D341Med (cell line): Measurements from ENCODE around the gene TGFBR1.

Source experiments
- DNase-seq: peaks from one replicate; pipeline ENCODE4 v3.0.0; 2012; ENCODE audit warnings: low spot score

TGFBR1 gene

GRCh38 chr9:99104459-99105151 lies at the start of gene TGFBR1:
TSS of gene TGFBR1 (plus strand) at chr9:99105113. CDS start at chr9:99105206, 93 bp downstream.
- DNase-seq: peak; percentile 99

- DNase-seq: no peak
Measured at GRCh38 chr9:99055384-99055783, 49.5 kb upstream of the TGFBR1 start.

- DNase-seq: no peak
Measured at GRCh38 chr9:99056186-99056585, 48.7 kb upstream of the TGFBR1 start.

- DNase-seq: no peak
Measured at GRCh38 chr9:99056886-99057664, 47.8 kb upstream of the TGFBR1 start.

GRCh38 chr9:99057665-99058625 lies 47.0 kb upstream of the TGFBR1 start:
- no peak for DNase-seq

- no peak for DNase-seq
Measured at GRCh38 chr9:99058964-99059921, 45.7 kb upstream of the TGFBR1 start.

GRCh38 chr9:99060621-99061020 lies 44.3 kb upstream of the TGFBR1 start:
- no peak for DNase-seq

GRCh38 chr9:99062549-99062948 lies 42.4 kb upstream of the TGFBR1 start:
- DNase-seq: no peak

- DNase-seq: no peak
Measured at GRCh38 chr9:99063522-99063921, 41.4 kb upstream of the TGFBR1 start.

- DNase-seq: no peak
Measured at GRCh38 chr9:99066571-99066970, 38.3 kb upstream of the TGFBR1 start.

GRCh38 chr9:99069075-99069474 lies 35.8 kb upstream of the TGFBR1 start:
- DNase-seq: no peak

- DNase-seq: no peak
Measured at GRCh38 chr9:99069546-99069945, 35.4 kb upstream of the TGFBR1 start.

GRCh38 chr9:99070681-99071080 lies 34.2 kb upstream of the TGFBR1 start:
- no peak for DNase-seq

GRCh38 chr9:99071313-99072039 lies 33.4 kb upstream of the TGFBR1 start:
- no peak for DNase-seq

GRCh38 chr9:99072040-99072394 lies 32.9 kb upstream of the TGFBR1 start:
- DNase-seq: no peak

- no peak for DNase-seq
Measured at GRCh38 chr9:99073347-99073746, 31.6 kb upstream of the TGFBR1 start.

- no peak for DNase-seq
Measured at GRCh38 chr9:99073985-99074901, 30.7 kb upstream of the TGFBR1 start.

- DNase-seq: no peak
Measured at GRCh38 chr9:99074902-99075245, 30.0 kb upstream of the TGFBR1 start.

GRCh38 chr9:99075246-99075912 lies 29.5 kb upstream of the TGFBR1 start:
- no peak for DNase-seq
